Mesenteric fat pad (tissue), 1 donor: ENCODE data around the gene LARP4B. TPM values are rescaled to one million over a fixed set of nuclear protein-coding genes. Genes with fewer than 3 reads are reported as not detected.

ENCODE experiments used
- DNase-seq: peaks from one replicate; pipeline ENCODE4 v3.0.0-alpha.2; 2020; ENCODE audit warnings: low spot score
- long read RNA-seq: library from polyadenylated mRNA; unstranded; transcript quantifications from one replicate; pipeline ENCODE4 v2.0.0, GENCODE V29; 2020
- total RNA-seq: library from RNA; stranded (reverse); fragmentation: NEBNext Ultra II Directional; extraction: Animal tissue kit (Norgen Biotek cat#: 25700); gene quantifications from one replicate; pipeline ENCODE4 v1.2.1, GENCODE V29; 2021
- donor health status: DM: yes; HTN: yes; CAD: no.

The LARP4B gene
- 74.7 TPM for total RNA-seq
- long read RNA-seq, full-length matches to known transcripts: 3 of 23 reads
- long read RNA-seq, partial matches to known transcripts: 3 of 23 reads
- long read RNA-seq, other reads (novel, unspliced or antisense): 17 of 23 reads

- DNase-seq: peak; percentile 99
Measured at GRCh38 chr10:931326-932318, at the start of gene LARP4B. Gene LARP4B, minus strand, starts transcription at chr10:931705. Its CDS starts 45,984 bp downstream, at chr10:885721.

GRCh38 chr10:980468-981093, 49.1 kb upstream of the LARP4B start:
- DNase-seq: peak; percentile 71

DNA sequence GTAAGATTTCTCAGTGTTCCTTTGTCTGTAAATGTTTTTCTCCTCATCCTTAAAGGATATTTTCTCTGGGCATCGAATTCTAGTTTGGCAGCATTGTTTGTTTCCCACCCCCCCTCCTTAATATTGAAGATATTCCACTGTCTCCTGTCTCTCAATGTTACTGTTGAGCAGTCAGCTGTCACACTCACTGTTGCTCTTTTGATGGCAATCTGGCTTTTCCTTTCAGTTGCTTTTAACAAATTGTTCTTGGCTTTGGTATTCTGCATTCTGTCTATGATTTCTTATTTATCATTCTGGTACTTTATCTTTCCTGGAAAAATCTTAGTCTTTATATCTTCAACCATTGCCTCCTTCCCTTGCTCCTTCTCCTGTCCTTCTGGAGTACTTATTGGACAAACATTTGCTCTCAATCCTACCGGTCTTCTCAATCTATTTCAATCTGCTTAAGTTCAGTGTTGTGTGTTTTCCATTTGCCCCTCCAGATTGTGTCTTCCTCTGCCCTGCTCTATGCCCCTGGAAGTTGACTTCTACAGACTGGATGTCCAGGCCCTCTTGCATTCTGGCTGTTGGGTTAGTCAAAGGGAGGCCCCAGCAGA, 47.4 kb upstream of the LARP4B start:
- DNase-seq: no peak

- no peak for DNase-seq
Measured at GRCh38 chr10:976316-976715, 44.8 kb upstream of the LARP4B start.

GRCh38 chr10:974785-975074, 43.2 kb upstream of the LARP4B start:
- peak; percentile 45 for DNase-seq

DNA sequence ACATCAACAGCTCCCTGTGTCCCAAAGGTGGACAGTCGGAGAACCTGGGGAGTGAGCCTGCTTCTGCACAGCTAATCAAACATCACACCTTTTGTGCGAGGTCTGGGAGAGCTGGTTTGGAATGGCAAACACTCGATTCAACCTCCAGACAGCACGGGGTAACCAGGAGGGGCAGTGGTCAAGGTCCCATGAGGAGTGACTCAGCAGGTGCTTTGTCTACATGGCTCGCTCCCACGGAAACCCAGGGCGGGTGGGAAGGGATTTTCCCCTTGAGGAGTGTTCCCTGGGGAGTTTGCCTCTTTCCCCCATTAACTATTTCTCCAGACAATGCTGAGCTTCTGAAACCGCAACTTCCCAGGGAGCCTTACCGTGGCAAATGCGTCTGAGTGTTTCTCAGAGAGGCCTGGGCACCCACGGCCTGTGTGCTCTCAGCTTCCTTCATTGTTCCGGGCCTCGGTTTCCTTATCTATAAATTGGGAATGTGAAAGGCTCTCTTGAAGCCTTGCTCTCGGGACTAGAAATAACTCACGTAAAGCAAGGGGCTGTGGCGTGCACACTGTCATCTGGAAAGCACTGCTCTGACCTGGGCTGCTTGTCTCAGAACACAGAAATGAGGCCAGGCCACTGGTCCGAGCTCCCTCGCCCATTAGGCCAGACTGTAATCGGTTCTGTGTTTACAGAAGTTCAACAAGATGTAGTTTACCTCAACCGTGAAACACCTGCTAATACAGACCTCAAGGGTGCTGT, 42.7 kb upstream of the LARP4B start:
- peak; percentile 73 for DNase-seq

GRCh38 chr10:972763-973162, 41.3 kb upstream of the LARP4B start:
- DNase-seq: peak; percentile 60

GRCh38 chr10:971613-972012, 40.1 kb upstream of the LARP4B start:
- DNase-seq: peak; percentile 82

- peak; percentile 16 for DNase-seq
Measured at GRCh38 chr10:971150-971542, 39.6 kb upstream of the LARP4B start.

- DNase-seq: peak; percentile 71
Measured at GRCh38 chr10:970311-971149, 39.0 kb upstream of the LARP4B start.

GRCh38 chr10:969473-970150, 38.1 kb upstream of the LARP4B start:
- DNase-seq: peak; percentile 69

- peak; percentile 12 for DNase-seq
Measured at GRCh38 chr10:968546-969199, 37.2 kb upstream of the LARP4B start.

DNA sequence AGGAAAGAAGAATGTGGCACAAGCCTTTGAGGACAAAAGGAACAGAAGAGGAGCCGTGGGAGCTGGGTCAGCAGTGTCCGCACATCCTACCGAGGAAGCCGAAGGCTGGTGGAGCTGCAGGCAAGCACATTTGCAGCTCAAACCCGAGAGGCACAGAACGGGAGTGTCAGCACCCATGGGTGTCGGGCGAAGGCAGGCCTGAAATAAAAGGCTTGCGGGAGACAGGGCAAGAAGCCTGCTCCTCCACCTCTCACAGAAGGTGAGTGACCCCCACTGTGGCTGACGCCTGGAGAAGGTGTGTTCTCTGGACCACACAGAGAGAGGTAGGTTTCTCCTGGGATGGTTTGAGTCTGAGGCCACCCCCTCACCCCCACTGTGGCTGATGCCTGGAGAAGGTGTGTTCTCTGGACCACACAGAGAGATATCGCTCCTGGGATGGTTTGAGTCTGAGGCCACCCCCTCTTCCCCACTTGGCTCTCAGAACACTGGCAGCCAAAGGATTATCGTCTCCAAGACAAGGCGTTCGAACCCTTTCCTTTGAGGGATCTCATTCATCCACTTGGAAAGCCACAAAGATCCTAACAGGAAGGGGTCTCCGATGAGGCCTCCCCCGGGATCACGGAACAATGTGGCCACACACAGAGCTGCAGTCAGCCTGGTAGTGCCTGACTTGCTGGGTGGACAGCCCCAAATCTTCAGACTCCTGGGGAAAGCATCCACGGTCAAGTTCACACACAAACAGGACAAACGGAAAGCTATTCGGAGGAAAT, 35.1 kb upstream of the LARP4B start:
- DNase-seq: peak; percentile 45

DNA sequence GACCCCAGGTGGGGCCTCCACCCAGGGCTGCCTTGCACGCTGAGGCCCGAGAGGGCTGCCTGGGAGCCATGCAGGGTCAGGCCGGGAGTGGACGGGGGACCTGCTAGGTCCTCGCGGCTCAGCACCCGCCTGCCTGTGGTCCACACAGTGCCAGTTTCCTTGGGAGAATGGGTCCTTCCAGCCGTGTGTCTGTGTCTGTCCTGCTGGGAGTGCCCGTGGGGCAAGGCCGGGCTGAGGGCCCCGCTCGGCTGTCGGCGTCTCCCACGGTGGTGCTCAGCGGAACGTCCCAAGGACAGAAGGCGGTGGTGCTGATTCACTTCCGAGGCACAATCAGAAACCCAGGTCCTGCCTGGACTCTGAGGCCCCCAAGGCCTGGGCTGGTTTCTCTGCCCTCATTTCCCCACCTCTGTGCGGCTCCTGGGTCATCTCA, 33.5 kb upstream of the LARP4B start:
- no peak for DNase-seq

GRCh38 chr10:964321-964987, 32.9 kb upstream of the LARP4B start:
- DNase-seq: no peak

DNA sequence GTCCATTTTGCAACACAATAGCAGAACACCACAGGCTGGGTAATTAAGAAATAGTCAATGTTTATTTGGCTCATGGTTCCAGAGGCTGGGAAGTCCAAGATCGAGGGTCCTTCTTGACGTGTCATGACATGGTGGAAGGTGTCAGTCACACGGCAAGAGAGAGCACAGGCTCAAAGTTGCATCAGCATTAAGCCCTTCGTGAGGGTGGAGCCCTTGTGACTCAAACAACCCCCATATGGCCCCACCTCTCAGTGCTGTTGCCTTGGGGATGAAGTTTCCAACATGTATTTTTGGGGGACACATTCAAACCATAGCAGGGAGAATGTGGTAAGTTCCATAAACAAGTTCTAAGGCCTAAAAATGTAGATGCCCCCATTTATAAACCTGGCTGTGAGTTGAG, 32.1 kb upstream of the LARP4B start:
- no peak for DNase-seq

GRCh38 chr10:963186-963585, 31.7 kb upstream of the LARP4B start:
- DNase-seq: no peak

- no peak for DNase-seq
Measured at GRCh38 chr10:962342-962741, 30.8 kb upstream of the LARP4B start.
